Mucosa of stomach (tissue), 1 donor: ENCODE measurements around the gene TAP2.

Source experiments
- H3K27me3 ChIP-seq: one replicate; pipeline ENCODE4 v1.7.0; 2013; ENCODE audit warnings: mild to moderate bottlenecking, low read length; ENCODE audit not compliant: control insufficient read depth, insufficient read depth
- H3K36me3 ChIP-seq: one replicate; pipeline ENCODE4 v1.7.0; 2013; ENCODE audit warnings: low read length; ENCODE audit not compliant: control insufficient read depth, insufficient read depth
- H3K4me1 ChIP-seq: one replicate; pipeline ENCODE4 v1.7.0; 2013; ENCODE audit warnings: mild to moderate bottlenecking, low read length; ENCODE audit not compliant: control insufficient read depth, insufficient read depth
- H3K4me3 ChIP-seq: one replicate; pipeline ENCODE4 v1.7.0; 2013; ENCODE audit warnings: low read length
- H3K9ac ChIP-seq: one replicate; pipeline ENCODE4 v1.7.0; 2013; ENCODE audit warnings: mild to moderate bottlenecking, low read length, moderate library complexity
- H3K9me3 ChIP-seq: one replicate; pipeline ENCODE4 v1.7.0; 2013; ENCODE audit warnings: mild to moderate bottlenecking, low read length, moderate library complexity; ENCODE audit not compliant: control insufficient read depth
- donor health status: Pancreatic carcinoma.

Gene TAP2

GRCh38 chr6:32796848-32797776 is 41.4 kb downstream of the TAP2 start:
- peaks cover 4% of the 10 kb centered on the region for H3K4me1 ChIP-seq
- H3K27me3 ChIP-seq: peaks cover 14% of the 10 kb centered on the region

DNA sequence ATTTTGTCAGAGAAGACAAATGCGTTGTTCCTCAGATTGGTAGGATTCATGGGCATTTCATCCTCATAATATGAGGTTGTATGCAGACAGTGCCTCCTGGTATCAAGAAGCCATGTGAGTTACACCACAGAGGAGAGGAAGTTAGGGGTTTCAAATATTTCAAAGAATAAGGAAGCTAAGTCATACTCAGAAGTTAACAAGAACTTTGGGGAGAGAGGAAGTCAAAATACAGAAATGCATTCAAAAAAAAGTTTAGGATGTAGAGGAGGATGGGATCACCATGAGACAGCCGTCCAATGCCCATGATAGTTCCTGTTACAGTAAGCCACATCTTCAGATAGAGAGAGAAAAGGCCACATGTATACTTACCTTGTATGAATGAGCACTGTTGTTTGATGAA is 44.0 kb downstream of the TAP2 start:
- no peaks in the 10 kb centered on the region for H3K9me3 ChIP-seq
- peaks cover 4% of the 10 kb centered on the region for H3K4me1 ChIP-seq
- H3K9ac ChIP-seq: no peak overlapping the region
- no peaks in the 10 kb centered on the region for H3K36me3 ChIP-seq
- peaks cover 10% of the 10 kb centered on the region for H3K27me3 ChIP-seq
- no peak overlapping the region for H3K4me3 ChIP-seq

More at GRCh38 chr6:32796848-32797776, 41.4 kb downstream of the TAP2 start:
- Histone ChIP-seq H3K9ac (peak overlapping the region; percentile 9), H3K9me3 (no peaks in the 10 kb centered on the region), H3K4me3 (no peak overlapping the region), H3K36me3 (no peaks in the 10 kb centered on the region)

- Histone ChIP-seq H3K27me3 (peaks cover 6% of the 10 kb centered on the region), H3K4me1 (peaks cover 4% of the 10 kb centered on the region), H3K36me3 (no peaks in the 10 kb centered on the region), H3K9ac (no peak overlapping the region), H3K9me3 (no peaks in the 10 kb centered on the region), H3K4me3 (no peak overlapping the region)
Observed at GRCh38 chr6:32792901-32793435, 45.6 kb downstream of the TAP2 start.

- Histone ChIP-seq H3K9me3 (no peaks in the 10 kb centered on the region), H3K27me3 (no peaks in the 10 kb centered on the region), H3K4me1 (no peaks in the 10 kb centered on the region), H3K4me3 (no peak overlapping the region), H3K9ac (no peak overlapping the region), H3K36me3 (no peaks in the 10 kb centered on the region)
Observed at GRCh38 chr6:32790306-32790705, 48.2 kb downstream of the TAP2 start.
